ENCODE measurements around the gene ANXA2. TPM values are rescaled to one million over a fixed set of nuclear protein-coding genes. Genes with fewer than 3 reads are reported as not detected.

ANXA2 gene
- total RNA-seq, 2 donors from 2014 or later, result 355 to 392 TPM

GRCh38 chr15:60418096-60418495 is 20.3 kb upstream of the ANXA2 start:
- TF ChIP-seq CTCF (conservative IDR thresholded peaks at IDR 0.05), result no peak
- peaks cover 17% of the 10 kb centered on the region for H3K36me3 ChIP-seq (ENCODE audit: control insufficient read depth, insufficient read depth, low read length)

GRCh38 chr15:60417112-60417511 is 19.3 kb upstream of the ANXA2 start:
- Mint-ChIP-seq H3K4me1 (peaks cover 6% of the 10 kb centered on the region), H3K27me3 (ENCODE audit: insufficient read depth) (no peaks in the 10 kb centered on the region), H3K27ac (no peak overlapping the region), H3K36me3 (ENCODE audit: low read depth) (no peaks in the 10 kb centered on the region), H3K9me3 (no peaks in the 10 kb centered on the region), H3K4me3 (no peak overlapping the region)
- 84 to 95% methylated on average over 3 to 4 of the region's 4 CpGs for WGBS, 2 experiments (ENCODE audit: insufficient coverage in 1 of 2, insufficient read length in 1 of 2)
- no peak overlapping the region for H3K9ac ChIP-seq (ENCODE audit: extremely low read depth, low read length, poor library complexity, severe bottlenecking)
- no peak for DNase-seq
- peaks cover 7% of the 10 kb centered on the region for H3K36me3 ChIP-seq (ENCODE audit: control insufficient read depth, insufficient read depth, low read length)
- peaks cover 4% of the 10 kb centered on the region for H3K4me1 ChIP-seq (ENCODE audit: control insufficient read depth, insufficient read depth, low read length)
- H3K4me3 ChIP-seq (ENCODE audit: low read length), result no peak overlapping the region
- no peaks in the 10 kb centered on the region for H3K27me3 ChIP-seq (ENCODE audit: control insufficient read depth, insufficient read depth, low read length, poor library complexity, severe bottlenecking)
- no peaks in the 10 kb centered on the region for H3K9me3 ChIP-seq (ENCODE audit: control insufficient read depth, low read length)
- H3K27ac ChIP-seq (ENCODE audit: low read depth, low read length), result no peak overlapping the region
- no peak for TF ChIP-seq CTCF (conservative IDR thresholded peaks at IDR 0.05)

More at GRCh38 chr15:60418096-60418495, 20.3 kb upstream of the ANXA2 start:
- no peak overlapping the region for H3K4me3 ChIP-seq (ENCODE audit: low read length)
- H3K9ac ChIP-seq (ENCODE audit: extremely low read depth, low read length, poor library complexity, severe bottlenecking), result no peak overlapping the region
- no peak for DNase-seq
- Mint-ChIP-seq H3K9me3 (no peaks in the 10 kb centered on the region), H3K27me3 (ENCODE audit: insufficient read depth) (no peaks in the 10 kb centered on the region), H3K4me1 (peaks cover 4% of the 10 kb centered on the region), H3K27ac (no peak overlapping the region), H3K36me3 (ENCODE audit: low read depth) (peaks cover 4% of the 10 kb centered on the region), H3K4me3 (no peak overlapping the region)
- no peaks in the 10 kb centered on the region for H3K27me3 ChIP-seq (ENCODE audit: control insufficient read depth, insufficient read depth, low read length, poor library complexity, severe bottlenecking)
- 92 to 93% methylated on average over 3 of the region's 3 CpGs for WGBS, 2 experiments (ENCODE audit: insufficient coverage in 1 of 2, insufficient read length in 1 of 2)
- H3K27ac ChIP-seq (ENCODE audit: low read depth, low read length), result no peak overlapping the region
- peaks cover 4% of the 10 kb centered on the region for H3K4me1 ChIP-seq (ENCODE audit: control insufficient read depth, insufficient read depth, low read length)
- no peaks in the 10 kb centered on the region for H3K9me3 ChIP-seq (ENCODE audit: control insufficient read depth, low read length)

- peaks cover 4% of the 10 kb centered on the region for H3K4me1 ChIP-seq (ENCODE audit: control insufficient read depth, insufficient read depth, low read length)
- WGBS, 2 experiments (ENCODE audit: insufficient coverage in 1 of 2, insufficient read length in 1 of 2), result 89 to 100% methylated on average over 3 of the region's 3 CpGs
- no peaks in the 10 kb centered on the region for H3K36me3 Mint-ChIP-seq (ENCODE audit: low read depth)
- no peaks in the 10 kb centered on the region for H3K9me3 ChIP-seq (ENCODE audit: control insufficient read depth, low read length)
- no peaks in the 10 kb centered on the region for H3K27me3 Mint-ChIP-seq (ENCODE audit: insufficient read depth)
- H3K27me3 ChIP-seq (ENCODE audit: control insufficient read depth, insufficient read depth, low read length, poor library complexity, severe bottlenecking), result no peaks in the 10 kb centered on the region
- TF ChIP-seq CTCF (conservative IDR thresholded peaks at IDR 0.05), result no peak
- H3K9ac ChIP-seq (ENCODE audit: extremely low read depth, low read length, poor library complexity, severe bottlenecking), result no peak overlapping the region
- H3K4me1 Mint-ChIP-seq, result peaks cover 6% of the 10 kb centered on the region
- H3K9me3 Mint-ChIP-seq, result no peaks in the 10 kb centered on the region
- H3K4me3 Mint-ChIP-seq, result no peak overlapping the region
- H3K27ac ChIP-seq (ENCODE audit: low read depth, low read length), result no peak overlapping the region
- no peak overlapping the region for H3K4me3 ChIP-seq (ENCODE audit: low read length)
- H3K27ac Mint-ChIP-seq, result no peak overlapping the region
- H3K36me3 ChIP-seq (ENCODE audit: control insufficient read depth, insufficient read depth, low read length), result peaks cover 3% of the 10 kb centered on the region
- DNase-seq, result no peak
These were observed 18.7 kb upstream of the ANXA2 start for GRCh38 chr15:60416484-60416883.

Data from endodermal cell (in vitro differentiated cells).